Gastrocnemius medialis (tissue), 4 donors: Measurements from ENCODE around the gene SLC32A1.

Source experiments
- POLR2A ChIP-seq, 2 donors: fragments of 450-650 bp; IDR thresholded peaks; one replicate each; pipeline ENCODE4 v1.6.1; 2017; ENCODE audit warnings: antibody characterized with exemption in 2 of 2, mild to moderate bottlenecking in 2 of 2, moderate library complexity in 2 of 2
- TF ChIP-seq, protein P1 (sequence below), 5 experiments: fragments of 450-650 bp in 3 of 5; fragments of 200-600 bp in 2 of 5; sonication (generic) in 2 of 5; IDR thresholded peaks in 4 of 5; conservative IDR thresholded peaks in 1 of 5; 1 replicate in 4 of 5; 2 replicates in 1 of 5; pipeline ENCODE4 v1.5.1; 2016 to 2019; ENCODE audit warnings: antibody characterized with exemption in 5 of 5, mild to moderate bottlenecking in 3 of 5, moderate library complexity in 3 of 5

DNA sequence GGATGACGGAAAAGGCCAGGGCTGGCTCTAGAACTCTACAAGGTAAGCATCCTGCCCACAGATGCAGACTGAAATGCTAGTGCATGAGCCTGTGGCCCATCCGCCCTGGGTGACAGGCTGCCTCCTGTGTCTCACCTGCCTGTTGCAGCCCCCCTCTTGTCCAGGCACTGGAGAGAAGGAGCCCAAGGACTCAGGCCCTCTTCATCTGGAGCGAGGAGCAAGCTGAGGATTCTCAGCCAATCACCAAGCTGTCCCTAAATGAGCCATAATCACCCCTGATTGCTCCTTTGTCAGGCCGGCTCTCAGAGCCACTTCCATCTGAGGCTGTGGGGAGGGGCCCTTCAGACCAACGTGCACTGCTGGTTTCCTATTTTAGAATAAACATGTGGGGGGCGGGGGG, 10.0 kb upstream of the SLC32A1 start:
- TF ChIP-seq, protein P1, sequence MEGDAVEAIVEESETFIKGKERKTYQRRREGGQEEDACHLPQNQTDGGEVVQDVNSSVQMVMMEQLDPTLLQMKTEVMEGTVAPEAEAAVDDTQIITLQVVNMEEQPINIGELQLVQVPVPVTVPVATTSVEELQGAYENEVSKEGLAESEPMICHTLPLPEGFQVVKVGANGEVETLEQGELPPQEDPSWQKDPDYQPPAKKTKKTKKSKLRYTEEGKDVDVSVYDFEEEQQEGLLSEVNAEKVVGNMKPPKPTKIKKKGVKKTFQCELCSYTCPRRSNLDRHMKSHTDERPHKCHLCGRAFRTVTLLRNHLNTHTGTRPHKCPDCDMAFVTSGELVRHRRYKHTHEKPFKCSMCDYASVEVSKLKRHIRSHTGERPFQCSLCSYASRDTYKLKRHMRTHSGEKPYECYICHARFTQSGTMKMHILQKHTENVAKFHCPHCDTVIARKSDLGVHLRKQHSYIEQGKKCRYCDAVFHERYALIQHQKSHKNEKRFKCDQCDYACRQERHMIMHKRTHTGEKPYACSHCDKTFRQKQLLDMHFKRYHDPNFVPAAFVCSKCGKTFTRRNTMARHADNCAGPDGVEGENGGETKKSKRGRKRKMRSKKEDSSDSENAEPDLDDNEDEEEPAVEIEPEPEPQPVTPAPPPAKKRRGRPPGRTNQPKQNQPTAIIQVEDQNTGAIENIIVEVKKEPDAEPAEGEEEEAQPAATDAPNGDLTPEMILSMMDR (IDR thresholded peaks at IDR 0.05 in 4 of 5, conservative IDR thresholded peaks at IDR 0.05 in 1 of 5): no peak
- no peak for TF ChIP-seq POLR2A (IDR thresholded peaks at IDR 0.05)
